Iris pigment epithelial cell (primary cell): Measurements from ENCODE around the gene FAM3D.

ENCODE experiments used
- DNase-seq: peaks from one replicate; pipeline ENCODE4 v3.0.0-alpha.2; 2011; ENCODE audit warnings: low read depth

The FAM3D gene

DNA sequence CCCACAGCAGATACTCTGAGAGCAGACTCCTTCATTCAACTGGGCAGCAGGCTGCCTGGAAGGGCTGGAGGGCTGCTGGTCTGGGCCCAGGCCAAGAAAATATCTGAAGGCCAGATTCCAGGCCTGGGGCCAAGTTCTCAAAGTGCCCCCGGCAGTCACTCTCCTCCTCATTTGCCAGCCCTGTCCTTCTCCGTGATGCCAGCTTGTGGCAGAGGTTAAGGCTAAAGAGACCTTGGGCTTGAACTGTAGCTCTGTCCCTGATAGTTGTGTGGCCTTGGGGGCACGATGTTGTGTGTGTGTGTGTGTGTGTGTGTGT, 39.0 kb downstream of the FAM3D start:
- peak; percentile 36 for DNase-seq

DNA sequence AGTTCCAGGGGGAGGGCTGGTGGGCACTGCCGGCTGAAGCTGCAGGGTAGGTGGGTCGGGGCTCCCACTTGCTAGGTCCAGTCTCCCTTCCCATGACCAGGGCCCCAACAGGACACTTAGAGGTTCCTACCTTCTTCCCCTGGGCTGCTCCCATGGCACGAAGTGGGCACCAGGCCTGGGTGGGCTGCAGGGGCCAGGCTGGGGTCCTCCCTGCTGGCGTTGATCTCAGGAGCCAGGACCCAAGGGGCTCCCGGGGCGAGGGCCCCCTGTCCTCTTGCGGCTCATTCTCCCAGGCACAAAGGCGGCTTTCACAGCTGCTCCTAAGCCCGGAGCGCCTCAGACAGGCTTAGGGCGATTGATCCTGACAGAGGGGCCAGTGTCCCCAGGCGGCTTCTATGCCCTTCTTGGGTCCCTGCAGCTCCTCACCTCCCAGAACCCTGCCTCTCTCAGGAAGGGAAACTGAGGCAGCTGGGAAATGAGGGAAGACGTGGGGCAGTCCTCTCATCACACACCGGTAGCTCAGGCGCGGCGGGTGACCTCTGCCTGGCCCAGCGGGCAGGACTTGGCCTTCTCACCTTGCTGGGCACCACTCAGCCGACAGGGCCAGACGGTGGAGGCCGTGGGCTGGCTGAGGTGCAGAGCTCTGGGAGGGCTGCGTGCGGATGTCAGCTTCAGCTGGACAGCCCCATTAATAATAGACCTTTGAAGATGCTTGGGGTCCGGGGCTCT, 39.6 kb downstream of the FAM3D start:
- no peak for DNase-seq

DNA sequence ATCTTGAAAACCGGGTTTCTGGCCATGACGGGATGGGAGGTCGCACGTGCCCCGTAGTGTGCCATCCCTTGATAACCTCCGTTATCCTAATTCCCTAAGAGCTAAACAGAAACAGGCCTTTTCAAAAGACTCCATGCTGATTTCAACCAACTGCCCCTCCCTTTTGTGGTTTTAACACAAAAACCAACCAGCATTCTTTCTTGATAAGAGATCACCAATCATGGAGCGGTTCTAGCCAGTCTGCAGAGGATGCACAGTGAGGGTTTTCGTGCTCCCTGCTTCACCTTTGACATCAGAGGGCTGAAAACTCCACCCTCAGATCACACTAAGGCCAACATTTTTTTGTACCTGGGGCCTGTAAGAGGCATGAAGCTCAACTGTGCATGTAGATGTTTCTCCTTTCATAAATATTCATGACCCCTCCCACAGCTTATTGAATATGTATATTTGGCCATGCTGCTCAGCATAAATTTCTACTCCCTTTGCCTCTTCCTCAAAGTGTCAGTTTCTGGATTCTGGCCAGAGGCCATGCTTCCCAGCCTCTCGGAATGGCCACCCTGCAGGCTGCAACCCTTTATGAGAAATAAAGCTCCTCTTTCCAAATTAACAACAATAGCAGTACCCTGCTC, 41.3 kb downstream of the FAM3D start:
- peak; percentile 33 for DNase-seq

DNA sequence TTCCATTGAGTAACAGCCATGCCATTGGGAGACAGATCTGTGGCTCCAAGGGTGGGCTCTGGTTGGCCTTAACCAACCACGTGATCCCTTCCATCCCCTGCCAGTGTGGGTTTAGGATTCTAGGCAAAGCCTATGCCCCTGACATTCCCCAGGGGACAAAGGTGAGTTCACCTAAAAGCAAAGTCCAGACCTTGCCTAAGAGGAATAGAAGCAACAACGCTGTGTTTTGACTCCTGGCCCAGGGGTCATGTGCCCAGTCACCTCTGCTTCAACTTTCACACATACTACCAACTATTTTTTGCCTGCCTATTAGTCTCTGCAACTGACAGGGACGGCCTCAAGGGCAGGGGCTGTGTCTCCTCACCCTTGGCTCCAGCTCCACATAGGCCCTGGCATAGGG, 42.0 kb downstream of the FAM3D start:
- no peak for DNase-seq

DNA sequence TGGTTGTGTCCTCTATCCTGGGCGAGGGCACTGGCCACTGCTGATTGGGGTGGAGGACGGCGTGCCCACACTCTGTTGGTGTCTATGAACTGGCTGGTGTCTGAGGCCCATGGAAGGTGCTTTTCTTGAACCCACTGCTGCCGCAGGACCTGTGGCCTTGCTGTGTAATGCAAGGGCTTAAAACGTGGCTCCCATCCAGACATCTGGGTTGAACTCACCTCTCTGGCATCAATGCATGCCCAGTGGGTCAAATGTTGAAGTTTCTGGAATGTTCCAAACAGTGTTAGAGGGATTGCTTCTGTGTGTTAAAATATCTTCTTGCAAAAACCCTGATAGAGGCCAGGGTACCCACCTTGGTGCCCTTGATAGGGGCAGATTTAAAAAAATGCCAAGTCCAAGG, 42.6 kb downstream of the FAM3D start:
- peak; percentile 48 for DNase-seq

DNA sequence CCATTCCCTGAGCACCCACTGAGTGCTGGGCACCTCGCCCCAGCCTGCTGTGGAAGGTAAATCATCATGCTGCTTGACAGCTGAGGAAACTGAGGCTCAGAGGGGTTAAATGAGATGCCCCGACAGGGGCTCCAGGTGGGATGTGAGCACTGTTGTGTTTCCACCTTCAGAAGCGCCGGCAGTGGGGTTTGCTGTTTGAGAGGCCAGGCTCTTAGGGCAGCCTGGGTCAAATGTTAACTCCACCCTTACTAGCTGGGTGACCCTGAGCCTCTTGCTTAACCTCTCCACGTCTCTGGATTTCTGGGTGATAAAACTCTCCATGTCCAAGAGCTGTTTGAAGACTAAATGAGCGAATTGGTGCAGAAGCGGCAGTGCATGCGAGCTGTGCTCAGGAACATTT, 43.1 kb downstream of the FAM3D start:
- DNase-seq, result no peak

DNA sequence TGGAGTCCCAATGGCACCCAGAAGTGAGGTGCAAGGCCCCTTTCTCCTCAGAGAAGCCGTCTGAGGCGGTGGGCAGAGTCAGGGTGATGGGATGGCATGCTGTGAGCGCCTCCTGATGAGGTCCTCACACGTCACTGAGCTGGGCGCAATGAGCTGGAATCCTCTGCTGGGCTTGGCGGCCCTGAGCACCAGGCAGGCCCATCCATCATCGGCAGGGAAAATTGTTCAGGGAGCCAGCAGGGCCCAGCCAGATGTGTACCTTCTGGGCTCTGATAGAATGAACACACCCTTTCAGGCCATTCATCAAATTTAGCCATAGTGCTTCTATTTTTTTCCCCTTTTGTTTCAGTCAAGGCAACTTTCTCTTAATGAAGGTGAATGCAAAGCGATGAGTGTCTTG, 43.7 kb downstream of the FAM3D start:
- no peak for DNase-seq

DNA sequence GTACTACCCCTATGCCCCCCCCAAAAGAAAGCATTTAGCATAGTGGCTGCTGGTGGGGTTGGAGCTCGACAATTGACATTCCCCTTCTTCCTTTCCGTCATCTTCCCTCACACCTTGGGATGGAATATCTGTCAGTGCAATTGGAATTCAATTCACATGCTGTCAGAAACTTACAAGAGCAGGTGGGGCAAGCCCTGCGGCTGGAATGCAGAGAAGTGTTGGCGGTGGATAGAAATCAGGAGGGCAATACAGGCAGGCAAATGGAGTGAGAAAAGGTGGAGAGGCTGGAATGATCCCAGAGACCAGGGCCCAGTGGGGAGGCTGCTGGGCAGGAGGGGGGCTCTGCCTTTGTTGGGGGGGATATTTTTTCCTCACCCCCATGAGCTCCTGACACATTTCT, 44.1 kb downstream of the FAM3D start:
- no peak for DNase-seq

DNA sequence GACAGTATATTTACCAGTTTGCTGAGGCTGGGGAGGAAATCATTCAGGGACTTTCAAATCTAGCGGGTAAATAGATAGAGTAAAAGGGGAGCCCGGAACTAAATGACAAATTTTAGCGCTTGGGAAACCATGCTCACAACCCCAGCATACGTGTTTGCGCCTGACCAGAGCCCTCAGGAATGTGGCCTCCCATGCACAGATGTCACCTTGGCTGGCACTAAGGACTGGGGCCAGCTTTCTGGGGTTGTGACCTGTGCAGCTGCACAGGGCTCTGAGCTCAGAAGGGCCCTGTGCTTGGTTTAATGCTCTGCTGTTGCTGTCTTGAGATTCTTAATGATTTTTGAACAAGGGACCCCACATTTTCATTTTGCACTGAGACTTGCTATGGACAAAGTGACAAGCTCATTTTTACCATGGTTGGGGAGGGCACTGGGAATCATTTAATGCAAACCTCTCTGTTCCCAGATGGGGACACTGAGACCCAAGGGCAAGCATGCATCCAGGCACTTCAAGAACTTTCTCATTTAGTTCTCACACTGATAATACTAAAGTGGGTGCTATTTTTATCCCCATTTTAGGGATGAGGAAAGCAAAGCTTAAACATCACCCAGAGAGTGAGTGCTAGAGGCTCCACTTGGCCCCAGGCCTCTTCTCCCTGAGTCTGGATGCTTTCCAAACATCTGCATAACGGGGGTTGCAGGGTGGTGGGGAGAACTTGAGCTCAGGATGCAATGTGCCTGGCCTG, 45.3 kb downstream of the FAM3D start:
- DNase-seq, result no peak

DNA sequence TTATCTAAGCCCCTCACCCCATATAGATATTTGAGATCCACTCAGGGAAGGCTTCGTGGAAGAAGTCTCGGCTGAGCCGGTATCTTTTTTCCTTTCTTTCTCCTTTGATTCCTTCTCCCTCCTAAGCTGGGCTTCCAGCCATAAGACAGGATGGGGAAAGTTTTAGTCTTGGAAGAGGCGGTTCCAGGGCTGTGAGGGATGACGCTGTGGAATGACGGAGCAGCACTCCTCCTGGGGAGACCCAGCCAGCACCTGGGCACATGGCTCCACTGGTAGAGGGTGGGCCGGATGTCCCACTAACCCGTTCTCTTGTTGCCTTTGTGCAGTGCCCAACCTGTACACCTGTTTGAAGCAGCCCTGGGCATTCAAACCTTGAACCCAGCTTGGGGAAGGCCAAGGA, 46.2 kb downstream of the FAM3D start:
- no peak for DNase-seq

DNA sequence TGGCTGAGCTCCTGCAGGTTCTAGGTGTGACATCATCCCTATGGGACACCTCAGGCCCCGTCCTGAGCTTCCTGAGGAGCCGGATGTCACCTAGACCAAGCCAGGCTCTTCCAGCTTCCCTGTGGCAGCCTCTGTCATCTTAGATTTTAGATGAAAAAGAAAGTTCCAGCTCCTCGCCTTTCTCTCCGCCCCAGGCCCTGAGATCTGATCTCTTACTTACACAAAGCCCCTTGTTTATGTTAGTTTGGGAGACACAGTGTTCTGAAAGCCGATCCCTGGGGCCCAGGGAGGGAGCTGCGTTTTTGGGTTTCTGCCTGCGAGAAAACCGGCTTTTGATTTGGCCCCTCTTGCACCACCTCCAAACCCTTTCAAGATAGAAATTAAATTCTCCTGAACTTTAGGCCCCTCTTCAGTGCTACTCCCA, 49.2 kb downstream of the FAM3D start:
- DNase-seq, result peak; percentile 51

DNA sequence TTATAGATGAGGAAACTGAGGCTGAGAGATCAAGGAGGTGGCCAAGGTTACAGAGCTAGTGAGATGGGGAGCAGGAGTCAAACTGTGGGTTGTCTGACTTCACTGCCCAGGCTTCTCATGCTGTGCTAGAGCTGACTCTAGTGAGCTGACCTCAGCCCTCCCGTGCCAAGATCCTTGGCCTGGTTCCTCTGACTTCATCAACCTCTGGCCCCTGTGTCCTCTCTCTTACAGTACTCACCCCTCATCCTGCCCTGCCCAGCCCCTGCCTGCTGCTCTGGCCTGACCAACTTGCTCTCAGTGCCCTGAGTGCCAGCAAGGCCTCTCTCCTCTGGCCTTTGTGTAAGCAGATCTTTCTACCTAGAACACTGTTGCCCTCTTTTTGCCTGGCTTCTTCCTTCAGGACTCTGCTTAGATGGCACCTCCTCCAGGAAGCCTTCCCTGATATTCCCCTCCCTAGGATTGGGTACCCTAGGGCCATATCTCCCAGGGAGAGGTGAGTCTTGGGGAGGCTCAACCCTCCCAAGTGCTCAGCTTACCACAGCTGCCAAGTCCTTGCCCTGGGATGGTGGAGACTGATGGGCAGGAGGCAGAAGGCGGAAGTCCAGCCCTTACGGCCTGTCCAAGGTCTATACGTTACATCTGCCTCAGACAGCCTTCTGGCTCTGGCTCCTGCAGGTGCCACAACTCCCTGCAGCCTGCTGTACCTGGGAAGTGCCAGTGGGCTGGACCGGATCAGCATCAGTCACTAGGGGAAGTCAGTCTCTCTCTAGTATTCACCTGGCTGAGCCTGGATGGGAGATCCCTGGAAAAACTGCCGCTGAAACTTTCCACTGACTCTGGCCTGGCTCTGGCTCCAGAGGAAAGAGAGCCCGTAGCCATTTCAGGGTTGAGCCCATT, 53.1 kb downstream of the FAM3D start:
- DNase-seq, result no peak

DNA sequence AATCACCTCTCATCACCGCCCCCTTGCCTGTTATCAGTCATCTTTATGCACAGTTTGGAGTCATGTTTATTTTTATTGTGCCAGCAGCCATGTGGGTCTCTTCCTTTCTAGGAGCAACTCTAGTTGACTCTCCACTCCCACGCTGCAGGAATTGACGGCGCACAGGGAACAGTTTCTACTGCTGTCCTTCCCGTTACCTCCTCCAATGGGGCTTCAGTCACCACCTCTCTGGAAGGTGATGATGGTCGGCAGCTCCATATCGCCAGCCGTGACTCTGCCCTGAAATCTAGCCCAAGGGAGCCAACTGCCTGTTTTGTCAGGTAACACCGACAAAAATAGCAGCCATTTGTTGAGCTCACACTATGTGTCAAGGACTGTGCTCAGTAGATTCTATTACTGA, 53.7 kb downstream of the FAM3D start:
- DNase-seq, result no peak

DNA sequence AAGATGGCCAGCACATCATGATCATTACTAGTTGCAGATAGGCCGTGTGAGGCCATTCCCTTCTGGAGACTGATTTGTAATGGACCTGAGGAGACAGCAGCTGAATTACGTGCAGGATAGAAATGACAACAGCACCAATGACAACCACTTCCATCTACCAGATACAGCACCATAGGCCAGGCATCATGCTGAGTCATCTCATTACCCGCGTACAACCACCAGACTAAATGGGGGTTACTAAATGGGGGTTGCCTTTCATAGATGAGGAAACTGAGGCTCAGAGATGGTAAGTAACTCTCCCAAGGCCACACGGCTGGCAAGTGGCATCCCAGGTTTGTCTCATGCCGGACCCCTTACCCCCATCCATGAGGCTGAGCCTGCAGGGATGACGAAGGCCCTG, 56.6 kb downstream of the FAM3D start:
- DNase-seq, result peak; percentile 12

DNA sequence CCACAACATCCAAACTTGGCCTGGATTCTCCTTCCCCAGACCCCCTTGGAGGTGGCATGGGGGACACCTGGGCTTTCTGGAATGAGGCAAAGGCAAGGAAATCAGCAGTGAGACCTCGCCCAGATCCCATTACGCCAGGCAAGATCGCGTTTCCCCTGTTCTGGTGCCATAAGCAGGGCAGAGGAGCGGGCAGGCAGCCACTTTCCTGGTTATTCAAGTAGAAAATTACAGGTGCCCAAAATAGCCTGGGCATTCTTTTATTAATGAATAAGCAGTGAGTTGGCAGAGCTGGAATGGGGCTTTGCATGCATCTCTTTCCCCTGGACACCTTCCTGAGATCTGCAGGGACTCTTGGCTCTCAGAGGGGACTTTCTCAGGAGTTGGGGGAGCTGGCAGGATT, 57.9 kb downstream of the FAM3D start:
- DNase-seq, result no peak

DNA sequence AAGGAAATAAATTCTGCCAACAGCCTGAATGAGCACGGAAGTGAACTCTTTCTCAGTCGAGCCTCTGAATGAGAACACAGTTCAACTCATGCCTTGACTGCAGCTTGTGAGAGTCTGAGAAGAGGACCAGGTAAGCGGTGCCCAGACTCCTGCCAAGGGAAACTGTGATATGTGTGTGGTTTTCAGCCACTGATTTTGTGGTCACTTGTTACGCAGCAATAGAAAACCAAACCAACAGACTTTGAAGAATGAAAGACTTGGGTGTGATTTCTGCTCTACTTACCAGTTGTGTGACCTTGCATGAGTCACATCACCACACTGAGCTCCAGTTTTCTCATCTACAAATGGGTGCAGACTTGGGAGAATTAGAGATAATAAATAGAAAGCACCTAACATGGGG, 58.8 kb downstream of the FAM3D start:
- peak; percentile 56 for DNase-seq

DNA sequence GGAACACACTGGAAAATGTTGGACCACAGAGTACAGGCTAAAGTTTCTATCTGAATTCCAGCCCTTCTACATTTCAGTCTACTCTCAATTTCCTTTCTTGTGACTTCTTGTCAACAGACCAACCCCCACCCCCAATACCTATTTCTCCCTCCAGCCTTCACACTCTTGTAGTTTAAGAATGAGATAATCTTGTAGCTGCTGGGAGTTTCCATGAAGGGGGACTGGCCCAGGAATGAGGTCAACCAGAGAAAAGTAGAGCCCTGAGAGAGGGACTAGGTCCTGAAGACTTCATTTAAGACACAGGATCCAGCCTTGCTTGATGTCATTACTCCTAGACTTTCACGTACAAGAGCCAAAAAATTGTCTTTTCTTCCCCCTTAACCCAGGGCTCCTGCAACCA, 59.9 kb downstream of the FAM3D start:
- DNase-seq, result no peak

DNA sequence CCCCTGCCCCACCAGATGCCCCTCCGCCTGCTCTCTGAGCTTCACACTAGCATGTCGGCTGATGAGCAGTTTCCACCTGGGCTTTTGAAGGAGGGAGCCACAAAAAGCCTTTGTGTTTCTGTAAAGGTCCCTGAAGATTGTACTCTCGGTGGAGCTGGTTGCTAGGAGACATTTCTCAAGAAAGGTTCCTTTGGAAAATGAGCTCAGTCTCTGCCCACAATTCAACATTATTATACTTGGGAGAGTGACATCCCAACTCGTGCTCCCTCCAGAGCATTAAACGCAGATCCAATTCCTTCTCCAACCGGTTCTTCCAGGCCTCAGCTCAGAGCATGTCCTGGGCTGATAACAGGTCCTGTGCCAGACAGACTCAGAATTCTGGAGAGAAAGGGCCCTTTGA, 62.5 kb downstream of the FAM3D start:
- no peak for DNase-seq

DNA sequence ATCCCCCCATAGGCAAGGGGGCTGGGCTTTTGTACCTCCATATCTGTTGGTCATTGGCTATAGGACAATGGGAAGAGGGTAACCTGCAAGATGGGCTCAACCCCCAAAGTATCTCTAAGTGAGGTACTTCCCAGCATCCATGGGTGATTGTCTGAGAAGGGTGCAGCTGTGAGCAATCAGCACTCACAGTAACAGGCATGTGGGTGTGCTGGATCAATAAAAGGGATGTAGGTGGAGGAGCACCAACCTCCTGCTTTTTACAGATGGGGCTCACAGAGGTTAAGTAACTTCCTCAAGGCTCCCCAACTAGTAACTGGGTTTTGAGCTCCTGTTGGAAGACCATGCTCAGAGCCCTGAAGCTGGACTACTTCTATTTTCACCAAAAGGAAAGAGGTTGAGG, 63.0 kb downstream of the FAM3D start:
- DNase-seq, result no peak

DNA sequence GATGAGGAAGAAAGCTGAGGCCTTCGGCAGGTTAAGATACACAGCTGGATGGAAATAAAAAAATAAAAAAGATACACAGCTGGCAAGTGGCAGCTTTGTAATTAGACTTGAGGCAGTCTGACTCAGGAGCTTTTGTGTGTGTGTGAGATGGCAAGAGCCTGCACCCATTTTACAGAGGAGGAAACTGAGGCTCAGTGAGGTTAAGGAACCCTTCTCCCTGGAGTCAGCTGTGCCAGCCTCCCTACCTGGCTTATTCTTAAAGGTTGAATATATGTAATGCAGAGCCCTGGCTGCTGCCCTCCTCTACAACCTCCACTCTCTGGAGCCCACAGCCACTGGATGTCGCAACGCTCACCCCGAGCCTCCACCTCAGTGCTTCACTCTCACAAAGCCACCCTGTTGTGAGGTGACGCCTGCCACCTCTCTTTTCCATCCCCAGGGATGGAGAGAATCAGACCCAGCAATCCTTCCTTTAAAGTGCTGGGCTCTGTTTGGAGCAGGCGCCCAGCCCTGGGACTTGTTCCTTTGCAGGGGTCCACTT, 68.7 kb downstream of the FAM3D start:
- no peak for DNase-seq

DNA sequence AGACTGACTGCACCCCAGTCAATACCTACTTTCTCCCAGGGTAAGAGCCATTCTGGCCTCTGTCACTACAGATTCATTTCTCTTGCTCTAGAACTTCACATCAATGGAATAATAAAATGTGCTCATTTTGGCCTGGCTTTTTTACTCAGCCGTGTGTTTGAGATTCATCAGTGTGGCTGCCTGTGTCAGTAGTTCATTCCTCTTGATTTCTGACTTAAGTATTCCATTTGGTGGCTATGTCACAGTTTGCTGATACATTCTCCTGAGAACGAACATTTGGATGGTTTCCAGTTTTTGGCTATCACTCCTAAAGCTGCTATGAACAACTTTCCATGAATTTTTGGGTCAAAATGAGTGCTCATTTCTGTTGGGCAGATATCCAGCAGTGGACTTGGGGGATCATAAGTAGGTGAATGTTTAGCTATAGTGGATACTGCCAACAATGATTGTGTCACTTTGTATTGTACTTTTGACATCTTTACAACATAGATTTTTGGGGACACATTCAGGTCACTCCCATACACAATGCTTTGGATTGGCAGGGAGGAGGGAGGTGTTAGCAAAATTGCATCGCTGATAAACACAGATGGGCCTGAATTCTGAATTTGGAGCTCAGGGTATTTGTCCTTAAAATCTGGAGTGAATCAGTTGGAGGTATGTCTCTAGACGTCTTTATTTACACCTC, 69.6 kb downstream of the FAM3D start:
- peak; percentile 13 for DNase-seq

DNA sequence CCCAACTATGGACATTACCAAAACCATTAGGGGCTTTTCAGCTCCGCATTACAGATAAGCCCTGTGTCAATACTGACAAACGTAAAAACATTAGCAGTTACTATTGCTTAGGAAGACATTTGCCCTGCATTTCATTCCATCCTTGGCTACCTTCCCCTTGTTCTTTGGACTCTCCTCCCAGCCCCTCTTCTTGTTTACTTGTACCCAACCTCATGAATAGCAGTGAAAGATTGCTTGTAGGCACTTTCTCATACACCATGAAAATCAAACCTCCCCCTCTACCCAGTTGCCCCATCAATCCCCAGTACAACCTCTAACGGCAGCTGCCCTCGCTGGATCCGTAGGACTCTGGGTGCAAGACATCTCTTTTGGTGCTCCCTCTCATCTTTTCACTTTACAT, 72.5 kb downstream of the FAM3D start:
- DNase-seq, result no peak
